A549 treated with RU486 at 1 μM for 4 hours (cell line): Measurements from ENCODE around the gene NKX1-2. TPM values are rescaled to one million over a fixed set of nuclear protein-coding genes. Genes with fewer than 3 reads are reported as not detected.

Experiments used
- total RNA-seq: library from RNA; stranded (reverse); fragments of 200-300 nt; extraction: Qiagen RNA extraction; gene quantifications from 5 replicates; pipeline ENCODE4 v1.2.3, GENCODE V29; 2022; ENCODE audit warnings: low read depth

The NKX1-2 gene
- total RNA-seq, result 0.03 to 0.05 TPM in 2 of 5 replicates, not detected in the others

GRCh38 chr10:124450012-124450782 is at the start of gene NKX1-2:
Gene NKX1-2 (minus strand): TSS chr10:124450035. CDS start chr10:124449943, 92 bp downstream.

GRCh38 chr10:124461642-124462347 is 12.0 kb upstream of the NKX1-2 start, which contains the start of gene LHPP:
Gene LHPP (plus strand): TSS chr10:124461823. CDS start chr10:124461863, 40 bp downstream.

GRCh38 chr10:124418726-124419501 is 30.9 kb downstream of the NKX1-2 start, which contains the start of gene OAT:
Gene OAT (minus strand): TSS chr10:124418923. CDS start chr10:124412171, 6,752 bp downstream.

Other genes with a start within 250 kb of the NKX1-2 start
- gene OAT, start 31.1 kb downstream of the NKX1-2 start, total RNA-seq, result 59.5 to 95.1 TPM (median 70.3 TPM) in 5 replicates
- gene LHPP, start 11.8 kb upstream of the NKX1-2 start, total RNA-seq, result 10.4 to 12.8 TPM (median 11.9 TPM) in 5 replicates